ENCODE measurements around the gene AKR1D1.
A peak's percentile ranks its signal among the peaks of the same experiment; 100 is the strongest.
"Not testable (repeated sequence)": the region's sequence is repeated elsewhere in the genome, so short reads cannot be mapped to it uniquely, and the experiment has no call there.

Gene AKR1D1

GRCh38 chr7:138125119-138125518 lies 48.9 kb downstream of the AKR1D1 start:
- DNase-seq (ENCODE audit: low spot score), result no peak

- DNase-seq (ENCODE audit: low spot score), result peak; percentile 35
Measured at GRCh38 chr7:138125598-138126111, 49.4 kb downstream of the AKR1D1 start.

GRCh38 chr7:138126928-138127327 lies 50.7 kb downstream of the AKR1D1 start:
- no peak for DNase-seq (ENCODE audit: low spot score)

- no peak for DNase-seq (ENCODE audit: low spot score)
Measured at GRCh38 chr7:138127996-138128395, 51.7 kb downstream of the AKR1D1 start.

GRCh38 chr7:138129551-138130165 lies 53.4 kb downstream of the AKR1D1 start:
- no peak for DNase-seq (ENCODE audit: low spot score)

- no peak for DNase-seq (ENCODE audit: low spot score)
Measured at GRCh38 chr7:138137423-138138171, 61.3 kb downstream of the AKR1D1 start.

- no peak for DNase-seq (ENCODE audit: low spot score)
Measured at GRCh38 chr7:138138244-138138643, 62.0 kb downstream of the AKR1D1 start.

GRCh38 chr7:138142583-138143201 lies 66.4 kb downstream of the AKR1D1 start:
- no peak for DNase-seq (ENCODE audit: low spot score)

- DNase-seq (ENCODE audit: low spot score), result no peak
Measured at GRCh38 chr7:138144958-138145357, 68.7 kb downstream of the AKR1D1 start.

- DNase-seq (ENCODE audit: low spot score), result not testable (repeated sequence)
Measured at GRCh38 chr7:138146221-138146620, 70.0 kb downstream of the AKR1D1 start.

- DNase-seq (ENCODE audit: low spot score), result not testable (repeated sequence)
Measured at GRCh38 chr7:138146757-138147734, 70.8 kb downstream of the AKR1D1 start.

- DNase-seq (ENCODE audit: low spot score), result no peak
Measured at GRCh38 chr7:138151731-138152577, 75.7 kb downstream of the AKR1D1 start.

GRCh38 chr7:138154661-138155060 lies 78.4 kb downstream of the AKR1D1 start:
- DNase-seq (ENCODE audit: low spot score), result no peak

GRCh38 chr7:138157702-138158101 lies 81.4 kb downstream of the AKR1D1 start:
- DNase-seq (ENCODE audit: low spot score), result no peak

GRCh38 chr7:138158739-138159528 lies 82.7 kb downstream of the AKR1D1 start:
- no peak for DNase-seq (ENCODE audit: low spot score)

- DNase-seq (ENCODE audit: low spot score), result peak; percentile 96
Measured at GRCh38 chr7:138161600-138162081, 85.4 kb downstream of the AKR1D1 start.

GRCh38 chr7:138162236-138162635 lies 86.0 kb downstream of the AKR1D1 start:
- no peak for DNase-seq (ENCODE audit: low spot score)

GRCh38 chr7:138163800-138164199 lies 87.5 kb downstream of the AKR1D1 start:
- no peak for DNase-seq (ENCODE audit: low spot score)

GRCh38 chr7:138164804-138165203 lies 88.5 kb downstream of the AKR1D1 start:
- no peak for DNase-seq (ENCODE audit: low spot score)

- DNase-seq (ENCODE audit: low spot score), result no peak
Measured at GRCh38 chr7:138166681-138167080, 90.4 kb downstream of the AKR1D1 start.

All from NAMALWA (cell line).